Measurements from ENCODE around the gene FOS.
"Not testable (repeated sequence)": the region's sequence is repeated elsewhere in the genome, so short reads cannot be mapped to it uniquely, and the experiment has no call there.

FOS gene

GRCh38 chr14:75278422-75279152 lies at the start of gene FOS:
Gene FOS (plus strand): TSS chr14:75278828. CDS start chr14:75278983, 155 bp downstream.
- peak; percentile 95 for DNase-seq

DNA sequence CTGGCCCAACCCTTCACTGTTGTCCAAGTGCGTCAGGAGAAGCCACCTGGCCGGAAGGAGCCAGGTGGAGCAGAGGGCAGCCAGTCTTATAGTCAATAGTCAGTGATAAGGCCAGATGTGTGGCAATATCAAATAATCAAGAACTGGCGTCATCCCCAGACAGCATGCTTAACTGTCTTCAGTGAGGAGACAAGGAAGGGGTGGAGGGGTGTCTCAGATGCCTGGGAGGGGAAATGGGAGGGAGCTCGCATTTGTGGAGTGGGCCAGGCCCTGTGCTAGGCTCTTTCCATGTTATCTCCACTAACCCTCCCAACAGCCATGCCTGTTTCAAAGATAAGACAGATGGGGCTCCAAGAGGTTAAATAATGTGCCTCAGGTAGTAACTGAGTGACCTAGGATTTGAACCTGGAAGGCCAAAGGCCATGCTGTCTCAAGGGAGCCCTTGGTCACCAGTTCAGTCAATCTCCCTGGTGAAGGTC lies 48.9 kb upstream of the FOS start:
- no peak for DNase-seq

DNA sequence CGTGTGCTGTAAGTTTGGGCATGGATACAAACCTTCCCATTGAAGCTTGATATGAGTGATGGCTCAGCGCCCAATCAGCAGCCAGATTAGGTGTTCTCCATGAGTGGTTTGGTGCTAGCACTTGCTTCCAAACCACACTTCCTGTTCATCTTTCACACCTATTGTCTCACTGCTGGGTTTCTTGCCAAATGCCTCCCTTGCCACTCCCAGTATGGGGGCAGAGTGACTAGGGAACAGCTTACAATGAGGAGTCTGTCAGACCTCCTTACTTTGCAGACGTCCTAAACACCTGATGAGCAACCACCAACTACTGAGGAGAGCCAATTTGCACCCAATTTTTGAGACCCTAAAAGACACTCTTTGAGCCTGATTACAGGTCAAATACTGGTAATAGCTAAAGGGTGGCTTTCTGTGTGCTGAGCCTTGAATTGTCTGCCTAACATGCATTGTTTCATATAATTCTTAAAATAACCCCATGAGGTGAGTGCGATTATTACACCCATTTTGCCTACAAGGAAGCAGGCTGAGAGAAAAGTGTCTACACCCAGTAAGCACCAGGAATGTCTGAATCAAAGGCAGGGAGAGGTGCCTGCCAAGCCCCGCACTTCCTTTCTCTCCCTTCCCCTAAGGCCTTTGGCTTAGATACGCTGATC lies 48.4 kb upstream of the FOS start:
- peak; percentile 76 for DNase-seq

DNA sequence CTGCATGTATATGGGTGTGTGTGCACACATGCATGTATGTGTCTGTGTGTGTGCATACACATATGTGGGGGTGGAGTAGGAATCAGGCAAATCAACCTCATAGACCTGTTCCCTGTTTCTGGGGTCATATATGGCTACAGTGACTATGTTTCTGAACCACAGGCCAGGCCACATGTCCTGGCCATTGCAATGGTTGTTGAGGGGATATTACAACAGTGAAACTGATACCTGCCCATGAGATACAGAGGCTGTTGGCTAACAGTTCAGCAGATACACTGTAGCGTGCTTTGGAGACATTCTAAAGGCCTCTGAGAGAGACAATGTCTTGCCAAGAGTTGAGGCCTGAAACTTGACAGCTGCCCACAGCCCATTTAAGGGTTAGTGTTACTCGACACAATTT lies 47.3 kb upstream of the FOS start:
- no peak for DNase-seq

- no peak for DNase-seq
These were observed 46.4 kb upstream of the FOS start for GRCh38 chr14:75232191-75232590.

DNA sequence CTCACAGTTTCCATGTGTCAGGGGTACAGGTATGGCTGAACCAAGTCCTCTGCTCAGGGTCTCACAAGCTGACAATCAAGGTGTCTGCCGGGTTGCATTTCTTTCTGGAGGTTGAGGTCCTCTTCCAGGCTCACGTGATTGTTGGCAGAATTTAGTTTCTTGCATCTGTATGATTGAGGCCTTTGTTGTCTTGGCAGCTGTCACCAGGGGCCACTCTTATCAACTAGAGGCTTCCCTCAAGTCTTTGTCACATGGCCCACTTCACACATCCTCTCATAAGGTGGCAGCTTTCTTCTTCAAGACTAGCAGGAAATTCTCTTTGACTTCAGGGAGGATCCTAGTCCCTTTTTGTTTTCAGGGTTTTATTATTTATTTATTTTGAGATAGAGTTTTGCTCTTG lies 46.0 kb upstream of the FOS start:
- DNase-seq, result peak; percentile 68

- DNase-seq, result no peak
These were observed 44.2 kb upstream of the FOS start for GRCh38 chr14:75234173-75235115.

GRCh38 chr14:75235198-75235597 lies 43.4 kb upstream of the FOS start:
- DNase-seq, result not testable (repeated sequence)

DNA sequence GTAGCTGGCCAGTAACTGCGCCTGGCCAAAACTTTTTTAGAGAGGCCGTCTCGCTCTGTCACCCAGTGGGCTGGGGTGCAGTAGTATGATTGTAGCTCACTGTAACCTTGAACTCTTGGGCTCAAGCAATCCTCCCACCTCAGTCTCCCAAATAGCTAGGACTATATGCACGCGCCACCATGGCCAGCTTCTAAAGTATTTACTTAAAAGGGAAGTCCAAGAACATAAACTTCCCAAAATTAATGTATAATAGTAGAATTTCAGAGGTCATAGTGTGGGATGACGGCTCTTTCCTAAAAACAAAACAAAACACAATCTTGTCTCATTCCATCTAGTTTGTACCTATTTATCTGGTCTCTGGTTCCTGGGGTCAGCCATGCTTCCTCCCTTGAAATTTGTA lies 42.2 kb upstream of the FOS start:
- no peak for DNase-seq

DNA sequence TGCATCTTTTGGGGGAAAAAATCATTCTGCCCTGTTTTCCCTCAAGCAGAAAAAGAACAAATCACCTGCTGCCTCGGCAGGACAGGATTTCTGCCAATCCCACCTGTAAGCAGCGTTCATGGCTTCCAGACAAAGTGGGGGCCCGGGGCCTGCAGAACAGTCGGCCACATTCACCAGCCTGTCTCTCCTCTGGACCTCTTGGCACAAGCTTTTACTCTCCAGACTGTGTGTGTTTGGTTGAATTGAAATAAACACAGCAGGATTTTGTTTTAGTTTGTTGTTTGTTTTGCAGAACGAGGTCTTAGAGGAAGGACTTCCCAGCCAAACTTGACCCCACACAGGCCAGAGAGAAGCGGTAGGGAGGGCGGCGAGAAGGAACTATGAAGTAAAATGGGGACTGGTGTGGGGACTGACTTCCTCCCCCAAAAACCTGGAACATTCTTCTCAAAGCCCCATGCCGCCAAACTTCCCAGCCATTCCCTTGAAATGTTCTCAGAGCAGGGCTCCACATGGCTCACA lies 41.7 kb upstream of the FOS start:
- no peak for DNase-seq

DNA sequence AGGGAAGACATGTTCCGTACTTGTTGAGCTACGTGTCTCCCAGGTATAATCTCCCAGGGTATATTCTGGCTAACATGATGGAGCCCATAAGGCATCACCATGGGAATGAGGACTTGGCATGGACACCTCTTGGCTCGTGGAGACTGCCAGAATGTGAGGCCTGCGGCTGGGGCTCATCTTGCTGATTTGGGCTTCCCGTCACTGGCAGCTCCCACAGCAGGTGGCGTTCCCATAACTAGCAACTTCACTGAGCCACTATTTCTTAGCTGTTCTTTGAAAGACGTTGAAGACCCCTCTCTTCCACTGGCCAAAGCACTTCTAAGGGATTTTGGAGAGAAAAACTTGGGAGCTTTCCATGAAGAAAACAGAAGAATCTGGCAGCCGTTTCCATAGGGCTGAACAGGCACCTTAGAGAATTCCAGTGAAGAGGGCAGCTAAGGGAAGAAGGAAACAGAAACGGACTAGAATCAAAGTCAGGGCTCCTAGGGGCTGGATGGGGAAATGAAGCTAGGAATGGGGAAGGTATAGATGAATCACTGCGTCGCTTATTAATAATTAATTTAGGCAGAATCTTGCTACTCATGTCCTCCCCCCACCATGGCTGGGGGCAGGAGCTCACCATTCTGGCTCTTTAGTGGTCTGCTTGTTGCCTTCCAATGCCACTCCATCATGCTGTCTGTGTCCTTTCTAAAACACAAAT lies 39.7 kb upstream of the FOS start:
- no peak for DNase-seq

GRCh38 chr14:75240781-75241180 lies 37.8 kb upstream of the FOS start:
- DNase-seq, result no peak

DNA sequence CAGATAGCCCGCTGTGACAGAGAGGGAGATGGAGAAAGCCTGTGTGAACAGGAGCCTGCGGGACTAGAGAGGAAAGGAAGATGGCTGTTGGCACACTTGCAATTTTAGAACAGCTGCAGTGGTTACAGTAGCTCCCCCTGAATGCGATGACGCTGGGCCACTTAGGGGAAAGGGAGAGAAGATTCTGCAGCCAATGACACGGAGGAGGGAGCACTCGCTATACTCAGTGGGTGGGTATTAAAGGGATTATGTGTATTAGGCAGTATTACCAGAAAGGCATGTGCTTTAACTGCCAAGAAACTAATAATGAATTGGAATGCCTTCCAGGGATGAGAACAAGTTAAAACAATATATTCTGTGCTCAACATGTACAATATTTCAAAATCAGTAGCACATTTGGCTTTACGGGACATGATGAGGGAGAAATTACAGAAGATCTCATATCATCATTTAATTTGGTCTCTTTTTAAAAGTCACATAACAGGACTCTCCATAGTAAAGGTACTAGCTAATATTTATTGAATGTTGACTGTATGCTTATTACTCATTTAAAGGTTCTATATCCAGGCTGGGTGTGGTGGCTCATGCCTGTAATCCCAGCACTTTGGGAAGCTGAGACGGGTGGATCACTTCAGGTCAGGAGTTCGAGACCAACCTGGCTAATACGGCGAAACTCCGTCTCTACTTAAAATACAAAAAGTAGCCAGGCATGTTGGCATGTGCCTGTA lies 35.9 kb upstream of the FOS start:
- no peak for DNase-seq

DNA sequence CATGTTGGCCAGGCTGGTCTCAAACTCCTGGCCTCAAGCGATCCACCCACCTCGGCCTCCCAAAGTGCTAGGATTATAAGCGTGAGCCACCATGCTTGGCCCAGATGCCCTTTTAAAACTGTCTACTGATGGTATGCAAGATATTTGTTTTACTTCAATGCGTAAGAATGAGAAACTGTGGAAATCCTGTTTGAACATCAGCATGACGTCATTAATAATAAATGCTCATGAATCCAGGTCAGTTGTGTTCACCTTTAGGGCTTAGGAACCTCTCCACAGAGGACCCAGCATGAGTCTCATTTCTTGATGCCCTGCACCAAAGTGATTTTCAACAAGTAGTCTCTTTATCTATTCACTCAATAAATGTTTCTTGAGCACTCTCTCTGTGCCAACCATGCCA lies 34.5 kb upstream of the FOS start:
- no peak for DNase-seq

DNA sequence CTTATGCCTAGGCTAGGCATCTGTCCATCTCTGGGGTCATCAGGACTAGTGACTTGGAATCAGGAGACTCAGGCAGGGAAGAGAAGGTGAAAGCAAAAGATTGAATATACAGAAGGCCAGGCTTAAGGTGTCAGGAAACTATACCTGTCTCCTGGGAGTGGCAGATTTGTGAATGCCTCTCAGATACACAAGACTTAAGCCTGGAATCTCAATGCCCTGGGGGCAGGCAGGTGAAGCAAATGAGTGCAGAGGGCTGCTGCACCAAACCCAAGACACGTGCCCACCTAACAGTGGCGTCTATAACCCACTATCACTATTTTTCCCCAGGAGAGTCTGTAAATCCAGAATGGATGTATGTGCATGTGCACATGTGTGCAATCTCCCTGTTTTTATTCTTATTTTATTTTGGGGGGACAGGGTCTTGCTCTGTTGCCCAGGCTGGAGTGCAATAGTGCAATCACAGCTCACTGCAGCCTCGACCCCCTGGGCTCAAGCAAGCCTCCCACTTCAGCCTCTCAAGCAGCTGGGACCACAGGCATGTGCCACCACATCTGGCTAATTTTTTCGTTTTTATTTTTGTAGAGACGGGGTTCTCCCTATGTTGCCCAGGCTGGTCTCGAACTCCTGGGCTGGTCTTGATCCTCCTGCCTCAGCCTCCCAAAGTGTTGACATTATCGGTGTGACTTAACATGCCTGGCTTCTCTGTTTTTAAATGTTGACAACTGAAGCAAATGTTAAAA lies 31.9 kb upstream of the FOS start:
- no peak for DNase-seq

DNA sequence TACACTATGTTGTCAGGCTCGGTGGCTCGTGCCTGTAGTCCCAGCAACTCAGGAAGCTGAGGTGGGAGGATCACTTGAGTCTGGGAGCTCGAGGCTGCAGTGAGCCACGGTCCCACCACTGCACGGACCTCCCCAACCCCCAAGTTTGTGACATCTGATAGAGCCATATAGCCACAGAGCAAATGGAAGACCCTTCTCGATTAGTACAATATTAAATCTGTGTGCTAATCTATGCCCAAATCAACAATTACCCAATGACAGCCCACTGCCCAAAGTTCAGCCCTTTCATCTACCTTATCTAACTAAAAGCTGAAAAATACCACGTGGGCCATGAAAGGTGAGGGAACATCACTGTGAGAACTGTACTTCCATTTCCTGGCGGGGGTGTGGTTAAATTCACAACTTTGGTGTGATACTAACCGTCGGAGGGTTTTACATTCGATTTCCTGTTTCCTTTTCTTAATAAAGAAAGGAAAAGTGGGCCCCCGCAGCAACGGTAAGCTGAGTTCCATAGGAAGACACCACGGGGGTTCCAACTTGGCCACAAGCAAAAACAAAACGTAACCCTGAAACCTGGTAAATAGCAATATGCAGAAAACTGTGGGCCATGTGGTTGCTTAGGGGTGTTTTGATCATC lies 31.2 kb upstream of the FOS start:
- peak; percentile 86 for DNase-seq

DNA sequence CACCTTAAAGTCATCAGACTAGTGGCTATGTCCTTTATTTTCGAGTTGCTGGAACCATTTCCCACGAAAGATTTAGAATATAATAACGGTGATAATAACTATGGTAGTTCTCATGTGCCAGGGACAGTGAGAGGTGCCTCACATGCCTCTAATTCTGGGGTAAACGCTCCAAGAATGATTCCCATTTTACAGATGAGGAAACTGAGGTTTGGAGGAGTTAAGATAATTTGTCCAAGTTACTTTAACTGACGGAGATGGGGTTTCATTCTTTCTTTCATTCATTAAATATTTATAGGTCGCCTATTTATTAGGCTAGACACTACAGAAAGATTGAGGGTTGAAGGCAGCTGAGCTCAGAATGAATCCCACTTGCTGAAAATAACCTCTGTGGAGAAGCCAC lies 30.7 kb upstream of the FOS start:
- DNase-seq, result no peak

DNA sequence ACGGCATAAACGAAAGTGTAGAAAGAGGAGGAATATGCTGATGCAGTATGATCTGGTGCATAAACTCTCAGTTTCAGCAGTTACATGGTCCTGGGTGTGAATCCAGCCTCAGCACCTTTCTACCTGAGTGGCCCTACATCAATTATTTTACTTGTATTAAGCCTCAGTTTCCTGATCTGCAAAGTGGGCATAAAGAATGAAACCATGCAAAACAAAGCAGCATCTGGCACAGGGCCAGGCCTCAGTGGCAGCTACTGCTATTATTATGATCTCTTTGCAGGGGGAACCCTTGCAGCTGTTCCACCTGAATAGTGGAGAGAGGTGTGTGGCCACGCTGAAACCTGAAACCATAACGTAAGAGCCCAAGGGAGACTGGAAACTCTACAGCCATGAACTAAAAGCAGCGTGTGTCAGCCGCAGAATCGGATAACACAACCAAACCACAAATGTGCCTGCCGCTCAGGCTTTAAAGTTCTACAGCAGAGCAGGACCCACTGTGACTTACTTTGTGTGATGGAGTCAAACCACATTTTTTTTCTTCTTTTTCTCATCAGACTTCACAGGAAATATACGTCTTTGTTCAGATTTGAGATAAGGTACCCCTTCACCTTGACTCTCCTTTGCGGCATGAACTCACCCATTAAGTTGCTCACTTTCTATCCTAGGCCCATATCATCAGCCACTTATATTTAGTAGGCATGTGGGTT lies 29.2 kb upstream of the FOS start:
- DNase-seq, result peak; percentile 92

- no peak for DNase-seq
These were observed 28.7 kb upstream of the FOS start for GRCh38 chr14:75249958-75250336.

DNA sequence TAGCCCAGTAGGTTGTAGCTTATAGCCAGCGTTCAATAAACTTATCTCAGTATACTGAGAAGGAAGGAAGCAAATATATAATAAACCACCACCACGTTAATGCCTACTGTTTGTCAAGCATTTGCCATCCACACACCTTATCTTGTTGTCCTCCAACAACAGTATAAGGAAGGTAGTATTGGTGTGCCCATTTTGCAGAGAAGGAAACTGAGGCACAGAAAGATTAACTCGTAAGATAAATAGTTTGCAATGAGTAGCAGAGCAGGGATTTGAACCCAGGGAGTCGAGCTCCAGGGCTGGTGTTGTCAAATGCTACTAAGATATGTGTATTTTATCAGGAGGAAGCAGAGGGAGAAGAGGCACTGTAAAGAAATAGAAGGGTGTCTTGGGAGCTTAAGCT lies 27.8 kb upstream of the FOS start:
- DNase-seq, result no peak
